ENCODE data around the gene TRIL. TPM values are rescaled to one million over a fixed set of nuclear protein-coding genes. Genes with fewer than 3 reads are reported as not detected.

Gene TRIL
- total RNA-seq, 1 donor from 2014 or later: 6.5 TPM

DNA sequence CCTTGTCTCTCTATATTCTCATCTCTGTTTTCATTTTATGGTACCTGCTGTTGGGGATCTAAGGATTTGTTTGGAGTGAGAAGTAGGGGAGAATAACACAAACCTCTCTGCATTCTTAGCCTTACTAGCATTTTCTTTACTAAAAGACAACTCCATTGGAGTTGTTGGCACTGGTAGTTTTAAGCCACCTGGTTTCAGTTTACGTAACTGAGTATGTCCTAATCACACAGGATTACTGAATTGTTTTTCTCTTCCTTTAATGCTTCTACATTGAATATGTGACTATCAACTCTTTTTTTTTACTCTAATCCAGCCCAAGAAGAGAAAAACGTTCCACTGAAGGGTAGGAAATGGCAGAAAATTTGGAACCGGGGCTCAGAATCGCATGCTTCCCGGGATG lies 30.0 kb upstream of the TRIL start:
- no peaks in the 10 kb centered on the region for H3K27me3 ChIP-seq
- no peak overlapping the region for H3K4me3 ChIP-seq
- no peaks in the 10 kb centered on the region for H3K36me3 ChIP-seq
- intact Hi-C loops (cut with DNase I): no loop called here
- H3K9me3 ChIP-seq: no peaks in the 10 kb centered on the region
- no peak overlapping the region for H3K27ac ChIP-seq
- DNase-seq (no peak), ATAC-seq (no peak)
- peaks cover 21% of the 10 kb centered on the region for H3K4me1 ChIP-seq
- TF ChIP-seq CTCF (IDR thresholded peaks at IDR 0.05): no peak

DNA sequence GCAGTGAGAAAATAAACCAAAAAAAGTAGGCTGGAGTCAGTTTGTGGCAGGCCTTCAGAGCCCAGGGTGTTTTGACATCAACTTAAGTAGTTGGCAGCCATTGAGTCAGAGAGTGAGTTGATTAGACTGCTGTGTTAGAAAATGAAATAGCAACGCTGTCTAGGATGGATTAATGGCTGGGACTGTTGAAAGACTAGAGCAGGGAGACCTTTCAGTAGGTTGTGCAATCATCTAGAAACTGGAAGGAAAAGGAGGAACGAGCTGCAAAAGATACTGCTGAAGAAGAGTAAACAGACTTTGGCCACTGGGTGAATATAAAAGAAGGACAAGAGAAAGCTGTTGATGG lies 28.6 kb upstream of the TRIL start:
- no peak for TF ChIP-seq CTCF (IDR thresholded peaks at IDR 0.05)
- no peak for DNase-seq

DNA sequence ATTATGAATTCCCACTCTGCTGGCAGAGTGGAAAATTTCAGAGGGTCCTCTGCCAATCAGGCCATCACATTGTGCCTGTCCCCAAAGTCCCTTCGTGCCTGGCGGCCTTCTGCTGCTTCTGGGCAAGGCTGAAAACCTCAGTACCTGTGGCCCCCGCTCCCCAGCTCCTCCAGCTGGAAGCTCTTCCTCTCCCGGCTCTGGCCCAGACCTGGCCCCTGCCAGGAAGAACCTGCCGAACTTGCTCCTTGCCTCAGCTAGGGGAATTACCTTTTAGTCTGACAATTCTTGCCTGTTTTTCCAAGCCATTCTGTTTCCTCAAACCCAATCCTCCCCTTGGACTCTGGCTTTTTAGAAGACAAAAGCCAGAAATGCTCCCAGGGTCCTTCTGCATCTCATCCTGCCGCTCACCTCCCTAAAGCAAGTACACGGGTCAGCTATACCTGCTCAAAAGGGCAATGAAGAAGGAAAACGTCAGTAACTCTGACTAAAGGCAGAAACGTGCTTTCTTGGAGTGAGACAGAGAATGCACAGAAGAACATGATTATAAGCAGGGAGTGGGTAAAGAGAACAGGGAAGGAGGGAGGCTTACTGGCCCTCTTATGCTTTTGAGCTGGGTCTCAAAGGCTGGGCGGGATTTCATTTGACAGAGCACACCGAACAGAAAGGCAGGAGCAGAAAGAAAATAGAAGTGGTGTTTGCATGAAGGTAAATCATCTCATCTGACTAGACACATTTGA lies 28.1 kb upstream of the TRIL start:
- no peak for TF ChIP-seq CTCF (IDR thresholded peaks at IDR 0.05)
- Histone ChIP-seq H3K27me3 (no peaks in the 10 kb centered on the region), H3K27ac (peak overlapping the region; percentile 30), H3K36me3 (no peaks in the 10 kb centered on the region), H3K9me3 (no peaks in the 10 kb centered on the region), H3K4me3 (no peak overlapping the region), H3K4me1 (peaks cover 21% of the 10 kb centered on the region)
- DNase-seq: peak; percentile 71
- ATAC-seq: peak; percentile 52
- intact Hi-C loops (cut with DNase I): no loop called here

More for the DNA sequence above, 28.6 kb upstream of the TRIL start:
- Histone ChIP-seq H3K27ac (peak overlapping the region; percentile 30), H3K4me3 (no peak overlapping the region), H3K27me3 (no peaks in the 10 kb centered on the region), H3K36me3 (no peaks in the 10 kb centered on the region), H3K9me3 (no peaks in the 10 kb centered on the region), H3K4me1 (peaks cover 21% of the 10 kb centered on the region)
- ATAC-seq: peak; percentile 75
- intact Hi-C loops (cut with DNase I): no loop called here

- Histone ChIP-seq H3K27me3 (no peaks in the 10 kb centered on the region), H3K9me3 (no peaks in the 10 kb centered on the region), H3K36me3 (no peaks in the 10 kb centered on the region), H3K4me1 (peaks cover 26% of the 10 kb centered on the region), H3K27ac (peak overlapping the region; percentile 44), H3K4me3 (no peak overlapping the region)
- TF ChIP-seq CTCF (IDR thresholded peaks at IDR 0.05): no peak
- intact Hi-C loops (cut with DNase I): no loop called here
- ATAC-seq: peak; percentile 68
- no peak for DNase-seq
These were observed 26.5 kb upstream of the TRIL start for GRCh38 chr7:28984631-28985030.

DNA sequence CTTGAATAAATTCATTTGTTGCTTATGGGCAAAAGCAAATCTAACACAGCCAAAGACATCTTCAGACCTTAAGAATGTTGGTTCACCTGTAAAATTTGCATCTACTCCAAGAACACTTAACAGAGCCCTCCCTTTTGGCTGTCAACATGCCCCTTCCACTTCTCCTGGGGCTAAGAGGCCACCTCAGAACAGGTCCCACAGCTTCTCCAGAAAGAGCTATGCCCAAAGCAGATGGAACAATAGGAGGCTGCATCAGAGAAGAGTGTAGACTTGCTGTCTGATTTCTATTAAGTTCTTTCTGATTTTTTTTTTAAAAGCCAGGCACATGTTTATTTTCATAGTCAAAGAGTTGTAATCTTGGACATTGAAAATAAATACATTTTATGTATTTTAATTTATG lies 26.1 kb upstream of the TRIL start:
- no peak overlapping the region for H3K27ac ChIP-seq

More for the DNA sequence above, 26.1 kb upstream of the TRIL start:
- Histone ChIP-seq H3K27me3 (no peaks in the 10 kb centered on the region), H3K36me3 (no peaks in the 10 kb centered on the region), H3K4me1 (peaks cover 26% of the 10 kb centered on the region), H3K9me3 (no peaks in the 10 kb centered on the region), H3K4me3 (no peak overlapping the region)
- peak; percentile 65 for ATAC-seq
- no peak for DNase-seq
- intact Hi-C loops (cut with DNase I): no loop called here
- TF ChIP-seq CTCF (IDR thresholded peaks at IDR 0.05): no peak
